Adrenal gland (tissue), 12 donors: Measurements from ENCODE around the gene NAPSA. TPM values are rescaled to one million over a fixed set of nuclear protein-coding genes. Genes with fewer than 3 reads are reported as not detected.

Source experiments
- DNase-seq, 7 donors: peaks; one replicate each; pipeline ENCODE4 v3.0.0-alpha.2; 2019 to 2020
- H3K27ac ChIP-seq, 5 donors: fragments of 200-600 bp; sonication (generic) in 4 of 5; 1 replicate in 3 of 5; 2 replicates in 2 of 5; pipeline versions ENCODE4 v1.5.1 to v1.8.0; 2016 to 2020; ENCODE audit warnings: mild to moderate bottlenecking in 1 of 5
- H3K27me3 ChIP-seq: fragments of 200-600 bp; 2 replicates; pipeline ENCODE4 v1.8.0; 2021
- H3K36me3 ChIP-seq, 2 donors: fragments of 200-600 bp; replicated peaks in 1 of 2; 1 replicate in 1 of 2; 2 replicates in 1 of 2; pipeline versions ENCODE4 v1.5.1 to v1.8.0; 2018 to 2022
- H3K4me1 ChIP-seq, 2 donors: fragments of 200-600 bp; replicated peaks in 1 of 2; 1 replicate in 1 of 2; 2 replicates in 1 of 2; pipeline versions ENCODE4 v1.5.1 to v1.8.0; 2018 to 2021
- H3K4me3 ChIP-seq, 4 donors: fragments of 200-600 bp; sonication (generic) in 3 of 4; one replicate each; pipeline ENCODE4 v1.5.1; 2016 to 2018
- H3K9me3 ChIP-seq, 3 donors: fragments of 200-600 bp; sonication (generic) in 1 of 3; replicated peaks in 1 of 3; 1 replicate in 2 of 3; 2 replicates in 1 of 3; pipeline versions ENCODE4 v1.5.1 to v1.8.0; 2016 to 2021
- POLR2A ChIP-seq, 2 donors: fragments of 450-650 bp; IDR thresholded peaks; one replicate each; pipeline ENCODE4 v1.6.1; 2017; ENCODE audit warnings: antibody characterized with exemption in 2 of 2, mild to moderate bottlenecking in 2 of 2, moderate library complexity in 1 of 2
- WGBS, 4 donors: extraction: QIAGEN DNeasy Blood & Tissue Kit in 2 of 4; methylation state at CpG; one replicate each; pipeline versions ENCODE4 v1.1.5 to v1.1.7; 2013 to 2017; 5-methylcytosine and 5-hydroxymethylcytosine counted together
- intact Hi-C, 2 donors: fragments of 100-400 bp; cut with DNase I; formaldehyde crosslinking; loops; one replicate each; pipeline versions ENCODE4 v1.14.1 to v1.15.0; 2022 to 2023
- polyA plus RNA-seq, 3 donors: library from polyadenylated mRNA; stranded (reverse); fragments of 200-250 nt in 2 of 3; fragments of 350-450 nt in 1 of 3; fragmentation: Illumina TruSeq in 1 of 3; extraction: RNeasy Lipid Tissue Mini Kit (QIAGEN cat#74804) in 1 of 3; gene quantifications; one replicate each; pipeline ENCODE4 v1.2.3, GENCODE V29; 2013 to 2014
- total RNA-seq, 9 donors: library from RNA; depleted of rRNA in 4 of 9; stranded (reverse); fragments of >200 nt in 4 of 9; fragments of 120-200 nt in 1 of 9; fragmentation: NEBNext Ultra II Directional in 1 of 9; extraction: Animal tissue kit (Norgen Biotek cat#: 25700) in 1 of 9; gene quantifications; one replicate each; pipeline versions ENCODE4 v1.1.0 to v1.2.4, GENCODE V29; 2013 to 2023
- TF ChIP-seq, protein P1 (sequence below), 6 experiments: fragments of 450-650 bp in 4 of 6; fragments of 200-600 bp in 2 of 6; sonication (generic) in 1 of 6; IDR thresholded peaks; 1 replicate in 5 of 6; 2 replicates in 1 of 6; pipeline versions ENCODE4 v1.5.1 to v1.8.0; 2016 to 2021; ENCODE audit warnings: antibody characterized with exemption in 6 of 6, mild to moderate bottlenecking in 2 of 6, moderate library complexity in 1 of 6
- donor health status: healthy with polysubstance abuse.
- donor health status: Bipolar disorder and iron deficiency.
- donor health status: DM: yes; HTN: yes; CAD: no.
- donor health status: DM: no; HTN: no; CAD: no.
- donor health status: DM: no; HTN: no; CAD: no.
- donor health status: DM: yes; HTN: yes; CAD: no.

NAPSA gene
- total and polyA plus RNA-seq, 12 donors: 0.14 to 4.5 (median 0.67) TPM; not detected in 3

DNA sequence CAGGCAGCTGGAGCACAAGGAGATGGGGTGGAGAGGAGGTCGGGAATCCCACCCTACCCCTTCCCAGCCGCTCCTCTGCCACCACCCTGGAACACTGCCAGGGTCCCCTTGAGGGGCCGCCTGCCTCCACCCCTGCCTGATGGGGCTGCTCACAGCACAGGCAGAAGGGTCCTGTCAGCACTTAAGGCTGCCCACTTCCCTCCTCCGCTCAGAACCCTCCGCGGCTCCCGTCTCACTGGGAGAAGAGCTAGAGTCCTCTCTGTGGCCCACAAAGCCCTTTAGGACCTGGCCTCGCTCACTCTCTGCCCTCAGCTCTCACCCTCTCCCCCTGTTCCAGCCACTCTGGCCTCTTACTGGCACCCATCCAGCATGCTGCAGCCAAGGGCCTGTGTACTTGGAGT, 15.3 kb upstream of the NAPSA start:
- no peaks in the 10 kb centered on the region for H3K27me3 ChIP-seq
- H3K4me1 ChIP-seq: peaks cover 8 to 17% of the 10 kb centered on the region in 2 donors
- TF ChIP-seq, protein P1, sequence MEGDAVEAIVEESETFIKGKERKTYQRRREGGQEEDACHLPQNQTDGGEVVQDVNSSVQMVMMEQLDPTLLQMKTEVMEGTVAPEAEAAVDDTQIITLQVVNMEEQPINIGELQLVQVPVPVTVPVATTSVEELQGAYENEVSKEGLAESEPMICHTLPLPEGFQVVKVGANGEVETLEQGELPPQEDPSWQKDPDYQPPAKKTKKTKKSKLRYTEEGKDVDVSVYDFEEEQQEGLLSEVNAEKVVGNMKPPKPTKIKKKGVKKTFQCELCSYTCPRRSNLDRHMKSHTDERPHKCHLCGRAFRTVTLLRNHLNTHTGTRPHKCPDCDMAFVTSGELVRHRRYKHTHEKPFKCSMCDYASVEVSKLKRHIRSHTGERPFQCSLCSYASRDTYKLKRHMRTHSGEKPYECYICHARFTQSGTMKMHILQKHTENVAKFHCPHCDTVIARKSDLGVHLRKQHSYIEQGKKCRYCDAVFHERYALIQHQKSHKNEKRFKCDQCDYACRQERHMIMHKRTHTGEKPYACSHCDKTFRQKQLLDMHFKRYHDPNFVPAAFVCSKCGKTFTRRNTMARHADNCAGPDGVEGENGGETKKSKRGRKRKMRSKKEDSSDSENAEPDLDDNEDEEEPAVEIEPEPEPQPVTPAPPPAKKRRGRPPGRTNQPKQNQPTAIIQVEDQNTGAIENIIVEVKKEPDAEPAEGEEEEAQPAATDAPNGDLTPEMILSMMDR (IDR thresholded peaks at IDR 0.05): no peak
- no peak for TF ChIP-seq POLR2A (IDR thresholded peaks at IDR 0.05)
- no peak overlapping the region for H3K27ac ChIP-seq
- H3K36me3 ChIP-seq: peaks cover 0 to 56% of the 10 kb centered on the region in 2 donors
- H3K4me3 ChIP-seq: no peak overlapping the region
- DNase-seq: no peak
- H3K9me3 ChIP-seq: no peaks in the 10 kb centered on the region
- intact Hi-C loops: no loop called here
- WGBS, 4 donors: 71 to 86% (median 79%) methylated on average over 8 of the region's 8 CpGs

DNA sequence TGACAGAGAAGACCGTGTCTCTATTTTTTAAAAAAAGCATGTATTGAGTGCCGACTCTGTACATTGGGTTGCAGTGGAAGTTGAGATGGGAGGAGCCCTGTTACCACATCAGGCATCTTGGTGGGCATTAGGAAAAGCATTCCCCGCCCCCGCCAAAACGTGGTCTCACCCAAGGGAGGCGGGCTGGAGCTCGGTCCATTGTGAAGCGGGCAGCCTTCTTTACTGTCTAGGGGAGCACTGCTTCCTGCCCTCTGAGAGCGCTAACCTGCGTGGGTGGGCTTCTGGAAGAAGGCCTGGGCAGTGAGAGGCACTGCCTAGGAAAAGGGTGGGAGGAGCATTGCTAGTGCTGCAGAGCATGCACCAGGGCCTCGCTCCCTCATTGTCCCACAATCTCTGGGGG, 14.7 kb upstream of the NAPSA start:
- H3K4me3 ChIP-seq: no peak overlapping the region
- no peak for TF ChIP-seq POLR2A (IDR thresholded peaks at IDR 0.05)
- TF ChIP-seq, protein P1 (IDR thresholded peaks at IDR 0.05): no peak
- no peaks in the 10 kb centered on the region for H3K27me3 ChIP-seq
- H3K36me3 ChIP-seq: peaks cover 0 to 56% of the 10 kb centered on the region in 2 donors
- 76 to 97% (median 88%) methylated on average over 10 to 11 of the region's 11 CpGs for WGBS, 4 donors
- intact Hi-C loops: no loop called here
- no peak overlapping the region for H3K27ac ChIP-seq
- DNase-seq: no peak
- no peaks in the 10 kb centered on the region for H3K9me3 ChIP-seq
- H3K4me1 ChIP-seq: peaks cover 6 to 15% of the 10 kb centered on the region in 2 donors

DNA sequence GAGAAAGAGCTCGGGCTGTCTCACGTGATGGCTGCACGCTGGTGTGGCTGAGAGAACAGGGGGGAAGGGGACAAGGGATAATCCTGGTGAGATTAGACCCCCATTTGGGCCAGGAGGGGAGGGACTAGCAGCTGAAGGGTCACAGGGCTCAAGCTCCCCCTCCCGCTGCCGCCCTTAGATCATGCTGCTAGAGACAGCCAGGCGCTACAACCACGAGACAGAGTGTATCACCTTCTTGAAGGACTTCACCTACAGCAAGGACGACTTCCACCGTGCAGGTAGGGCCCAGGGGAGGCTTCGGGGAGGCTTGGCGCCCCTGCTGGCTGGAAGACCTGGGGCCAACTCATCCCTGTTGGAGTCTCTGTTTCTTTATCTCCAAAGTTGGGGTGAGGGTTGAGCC, 14.2 kb upstream of the NAPSA start:
- H3K36me3 ChIP-seq: peaks cover 0 to 56% of the 10 kb centered on the region in 2 donors
- 90 to 98% (median 93%) methylated on average over 11 of the region's 11 CpGs for WGBS, 4 donors
- no peak overlapping the region for H3K27ac ChIP-seq
- DNase-seq: no peak
- H3K4me1 ChIP-seq: peaks cover under 1 to 9% of the 10 kb centered on the region in 2 donors
- H3K27me3 ChIP-seq: no peaks in the 10 kb centered on the region
- intact Hi-C loops: no loop called here
- TF ChIP-seq, protein P1 (IDR thresholded peaks at IDR 0.05): no peak
- TF ChIP-seq POLR2A (IDR thresholded peaks at IDR 0.05): no peak
- no peaks in the 10 kb centered on the region for H3K9me3 ChIP-seq
- H3K4me3 ChIP-seq: no peak overlapping the region

DNA sequence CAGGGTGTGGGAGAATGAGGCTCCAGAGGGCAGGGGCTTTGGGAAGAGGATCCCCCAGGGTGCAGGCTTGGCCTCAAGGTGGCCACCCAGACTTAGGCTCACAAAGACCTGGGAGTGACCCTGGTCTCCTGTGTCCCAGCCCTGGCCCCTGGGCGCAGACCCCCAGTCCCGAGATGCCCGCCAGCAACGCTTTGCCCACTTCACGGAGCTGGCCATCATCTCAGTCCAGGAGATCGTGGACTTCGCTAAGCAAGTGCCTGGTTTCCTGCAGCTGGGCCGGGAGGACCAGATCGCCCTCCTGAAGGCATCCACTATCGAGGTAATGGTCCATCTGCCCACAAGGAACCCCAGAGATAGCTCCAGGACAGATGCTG, 13.4 kb upstream of the NAPSA start:
- H3K27ac ChIP-seq: no peak overlapping the region
- TF ChIP-seq, protein P1 (IDR thresholded peaks at IDR 0.05): no peak
- H3K36me3 ChIP-seq: peaks cover 0 to 56% of the 10 kb centered on the region in 2 donors
- no peak overlapping the region for H3K4me3 ChIP-seq
- H3K9me3 ChIP-seq: no peaks in the 10 kb centered on the region
- intact Hi-C loops: no loop called here
- WGBS, 4 donors: 90 to 97% (median 95%) methylated on average over 5 to 10 of the region's 10 CpGs
- peaks cover 0 to 8% of the 10 kb centered on the region in 2 donors for H3K4me1 ChIP-seq
- no peak for DNase-seq
- no peaks in the 10 kb centered on the region for H3K27me3 ChIP-seq
